Skeletal muscle satellite cell (primary cell): ENCODE data around the gene CHST11.

ENCODE experiments used
- H3K27me3 ChIP-seq: 2 replicates; pipeline ENCODE4 v1.7.0; 2013; ENCODE audit warnings: low read length; ENCODE audit not compliant: control insufficient read depth, insufficient read depth
- H3K36me3 ChIP-seq: 2 replicates; pipeline ENCODE4 v1.7.0; 2013; ENCODE audit warnings: mild to moderate bottlenecking, control low read depth, low read length; ENCODE audit not compliant: insufficient read depth
- H3K4me1 ChIP-seq: 2 replicates; pipeline ENCODE4 v1.7.0; 2013; ENCODE audit warnings: low read length; ENCODE audit not compliant: control insufficient read depth, insufficient read depth
- H3K4me2 ChIP-seq: 2 replicates; pipeline ENCODE4 v1.7.0; 2013; ENCODE audit warnings: mild to moderate bottlenecking, low read length
- H3K4me3 ChIP-seq: 2 replicates; pipeline ENCODE4 v1.7.0; 2013; ENCODE audit warnings: low read length
- H3K9ac ChIP-seq: 2 replicates; pipeline ENCODE4 v1.7.0; 2013; ENCODE audit warnings: mild to moderate bottlenecking, low read depth, low read length, moderate library complexity
- H3K9me3 ChIP-seq: replicated peaks from 2 replicates; pipeline ENCODE4 v1.7.0; 2013; ENCODE audit warnings: mild to moderate bottlenecking, control low read depth, low read length

Gene CHST11

GRCh38 chr12:104636496-104636895, 179.7 kb downstream of the CHST11 start:
- no peaks in the 10 kb centered on the region for H3K9me3 ChIP-seq
- H3K4me1 ChIP-seq: no peaks in the 10 kb centered on the region
- H3K9ac ChIP-seq: no peak overlapping the region
- no peak overlapping the region for H3K4me2 ChIP-seq
- no peak overlapping the region for H3K4me3 ChIP-seq
- no peaks in the 10 kb centered on the region for H3K27me3 ChIP-seq
- no peaks in the 10 kb centered on the region for H3K36me3 ChIP-seq

GRCh38 chr12:104637604-104638003, 180.9 kb downstream of the CHST11 start:
- no peaks in the 10 kb centered on the region for H3K4me1 ChIP-seq
- H3K9me3 ChIP-seq: no peaks in the 10 kb centered on the region
- no peak overlapping the region for H3K4me2 ChIP-seq
- H3K4me3 ChIP-seq: no peak overlapping the region
- no peaks in the 10 kb centered on the region for H3K36me3 ChIP-seq
- no peak overlapping the region for H3K9ac ChIP-seq
- H3K27me3 ChIP-seq: no peaks in the 10 kb centered on the region

GRCh38 chr12:104638218-104638850, 181.6 kb downstream of the CHST11 start:
- no peaks in the 10 kb centered on the region for H3K4me1 ChIP-seq
- no peak overlapping the region for H3K9ac ChIP-seq
- no peaks in the 10 kb centered on the region for H3K27me3 ChIP-seq
- no peaks in the 10 kb centered on the region for H3K36me3 ChIP-seq
- H3K4me2 ChIP-seq: no peak overlapping the region
- H3K4me3 ChIP-seq: no peak overlapping the region
- no peaks in the 10 kb centered on the region for H3K9me3 ChIP-seq

GRCh38 chr12:104638851-104639240, 182.1 kb downstream of the CHST11 start:
- H3K4me1 ChIP-seq: no peaks in the 10 kb centered on the region
- H3K9ac ChIP-seq: no peak overlapping the region
- H3K4me2 ChIP-seq: no peak overlapping the region
- H3K4me3 ChIP-seq: no peak overlapping the region
- no peaks in the 10 kb centered on the region for H3K36me3 ChIP-seq
- H3K9me3 ChIP-seq: no peaks in the 10 kb centered on the region
- H3K27me3 ChIP-seq: no peaks in the 10 kb centered on the region

- Histone ChIP-seq H3K27me3 (no peaks in the 10 kb centered on the region), H3K4me2 (no peak overlapping the region), H3K9ac (no peak overlapping the region), H3K36me3 (no peaks in the 10 kb centered on the region), H3K9me3 (no peaks in the 10 kb centered on the region), H3K4me1 (no peaks in the 10 kb centered on the region), H3K4me3 (no peak overlapping the region)
Measured at GRCh38 chr12:104640956-104641355, 184.2 kb downstream of the CHST11 start.

GRCh38 chr12:104641862-104642261, 185.1 kb downstream of the CHST11 start:
- H3K27me3 ChIP-seq: no peaks in the 10 kb centered on the region
- no peak overlapping the region for H3K4me3 ChIP-seq
- no peaks in the 10 kb centered on the region for H3K4me1 ChIP-seq
- H3K4me2 ChIP-seq: no peak overlapping the region
- H3K36me3 ChIP-seq: no peaks in the 10 kb centered on the region
- no peaks in the 10 kb centered on the region for H3K9me3 ChIP-seq
- H3K9ac ChIP-seq: no peak overlapping the region

GRCh38 chr12:104643093-104643818, 186.5 kb downstream of the CHST11 start:
- Histone ChIP-seq H3K4me3 (no peak overlapping the region), H3K36me3 (no peaks in the 10 kb centered on the region), H3K9ac (no peak overlapping the region), H3K4me2 (no peak overlapping the region), H3K4me1 (no peaks in the 10 kb centered on the region), H3K9me3 (no peaks in the 10 kb centered on the region), H3K27me3 (no peaks in the 10 kb centered on the region)

- Histone ChIP-seq H3K9ac (no peak overlapping the region), H3K4me2 (no peak overlapping the region)
Measured at GRCh38 chr12:104643819-104644669, 187.3 kb downstream of the CHST11 start.

GRCh38 chr12:104648756-104649155, 192.0 kb downstream of the CHST11 start:
- Histone ChIP-seq H3K4me2 (no peak overlapping the region), H3K4me3 (no peak overlapping the region), H3K9me3 (no peaks in the 10 kb centered on the region), H3K9ac (no peak overlapping the region), H3K27me3 (no peaks in the 10 kb centered on the region), H3K4me1 (no peaks in the 10 kb centered on the region), H3K36me3 (no peaks in the 10 kb centered on the region)

More at GRCh38 chr12:104643819-104644669, 187.3 kb downstream of the CHST11 start:
- no peaks in the 10 kb centered on the region for H3K4me1 ChIP-seq
- no peak overlapping the region for H3K4me3 ChIP-seq
- H3K27me3 ChIP-seq: no peaks in the 10 kb centered on the region
- no peaks in the 10 kb centered on the region for H3K36me3 ChIP-seq
- H3K9me3 ChIP-seq: no peaks in the 10 kb centered on the region

- Histone ChIP-seq H3K36me3 (no peaks in the 10 kb centered on the region), H3K4me1 (no peaks in the 10 kb centered on the region), H3K27me3 (no peaks in the 10 kb centered on the region), H3K9me3 (no peaks in the 10 kb centered on the region), H3K9ac (no peak overlapping the region), H3K4me2 (no peak overlapping the region), H3K4me3 (no peak overlapping the region)
Measured at GRCh38 chr12:104649217-104649824, 192.6 kb downstream of the CHST11 start.

- Histone ChIP-seq H3K4me1 (no peaks in the 10 kb centered on the region), H3K36me3 (no peaks in the 10 kb centered on the region), H3K9me3 (no peaks in the 10 kb centered on the region), H3K27me3 (no peaks in the 10 kb centered on the region), H3K4me3 (no peak overlapping the region), H3K4me2 (no peak overlapping the region), H3K9ac (no peak overlapping the region)
Measured at GRCh38 chr12:104649921-104650320, 193.2 kb downstream of the CHST11 start.
